SH-SY5Y (cell line): Measurements from ENCODE around the gene GRIA1.

Source experiments
- GATA2 ChIP-seq: IDR thresholded peaks from 2 replicates; pipeline ENCODE4 v1.6.1; 2011; ENCODE audit warnings: mild to moderate bottlenecking, low read depth, low read length
- GATA3 ChIP-seq: IDR thresholded peaks from 2 replicates; pipeline ENCODE4 v1.6.1; 2011; ENCODE audit warnings: low read depth, mild to moderate bottlenecking, low read length, moderate library complexity

GRCh38 chr5:153523831-153524230 is 33.4 kb downstream of the GRIA1 start:
- TF ChIP-seq GATA3 (no peak), GATA2 (no peak)
